Retinal pigment epithelial cell (primary cell): ENCODE data around the gene USP48.
"Not testable (repeated sequence)": the region's sequence is repeated elsewhere in the genome, so short reads cannot be mapped to it uniquely, and the experiment has no call there.

Source experiments
- DNase-seq: peaks from one replicate; pipeline ENCODE4 v3.0.0-alpha.2; 2010; ENCODE audit warnings: low read depth
- H3K4me3 ChIP-seq: 2 replicates; pipeline ENCODE4 v1.5.1; 2011; ENCODE audit warnings: mild to moderate bottlenecking, low read length, control low read depth, moderate library complexity
- CTCF ChIP-seq: conservative IDR thresholded peaks from 2 replicates; pipeline ENCODE4 v1.5.1; 2011; ENCODE audit warnings: low read depth, low read length, control low read depth, inconsistent platforms

Gene USP48

DNA sequence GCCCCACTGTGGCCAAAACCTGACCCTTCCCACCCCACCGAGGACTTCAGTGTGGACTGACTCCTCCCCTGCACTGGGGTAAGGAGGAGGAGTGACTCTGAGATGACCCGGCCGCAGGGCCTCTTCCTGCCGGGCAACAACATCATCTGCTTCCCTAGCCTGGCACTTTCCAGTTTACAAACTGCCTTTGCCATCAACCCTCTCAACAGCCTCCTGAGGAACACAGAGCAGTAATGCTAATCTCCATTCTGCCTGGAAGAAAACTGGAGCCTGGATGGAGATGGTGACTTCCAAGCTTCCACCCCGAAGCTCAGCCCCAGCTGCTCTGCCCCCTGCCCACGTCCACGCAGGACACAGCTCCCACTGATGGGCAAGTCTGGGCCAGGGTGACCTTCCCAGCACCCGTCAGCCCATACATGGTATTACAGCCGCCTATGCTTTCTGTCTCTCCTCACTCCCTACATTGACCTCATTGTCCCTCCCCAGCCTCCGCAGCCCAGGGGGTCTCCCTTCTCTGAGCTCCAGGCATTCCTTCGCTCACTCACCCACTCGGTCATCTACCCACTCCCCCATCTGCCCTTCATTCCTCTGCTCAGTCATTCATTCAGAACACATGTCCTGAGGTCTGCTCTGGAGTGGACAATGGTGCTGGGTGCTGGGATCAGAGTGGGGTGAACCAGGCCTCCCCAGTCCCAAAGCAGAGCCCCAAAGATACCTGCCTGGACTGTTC, 148.0 kb downstream of the USP48 start:
- DNase-seq = no peak
- TF ChIP-seq CTCF = no peak
- no peak overlapping the region for H3K4me3 ChIP-seq

- no peak overlapping the region for H3K4me3 ChIP-seq
- no peak for DNase-seq
- TF ChIP-seq CTCF = no peak
Observed at GRCh38 chr1:21633992-21634805, 148.8 kb downstream of the USP48 start.

DNA sequence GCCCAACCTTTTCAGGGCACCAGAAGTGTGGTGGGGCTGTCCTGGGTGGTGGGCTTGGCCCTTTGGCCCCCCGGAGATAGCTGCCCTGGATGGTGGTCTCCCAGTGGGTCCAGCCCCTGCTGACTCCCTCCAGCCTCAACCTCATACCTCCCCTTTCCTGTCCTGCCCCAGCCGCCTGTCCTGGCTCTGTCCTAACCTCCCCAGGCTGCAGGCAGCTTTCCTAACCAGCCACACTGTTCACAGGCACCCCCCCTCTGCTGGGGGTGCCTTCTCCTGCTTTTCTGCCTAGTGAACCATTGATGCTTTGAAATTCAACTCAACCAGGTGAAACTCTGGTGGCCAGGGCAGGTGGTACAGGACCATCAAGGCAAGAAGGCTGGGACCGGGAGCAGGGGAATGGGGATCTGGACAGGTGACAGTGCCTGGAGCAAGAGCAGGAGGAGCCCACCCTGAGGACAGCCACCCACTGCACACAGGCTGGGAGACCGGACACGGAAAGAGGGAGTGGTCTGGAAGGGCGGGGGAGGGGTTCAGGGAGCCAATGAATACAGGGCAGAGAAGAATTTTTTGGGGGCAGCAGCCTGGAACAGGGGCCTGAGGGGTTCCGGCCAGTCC, 149.7 kb downstream of the USP48 start:
- no peak for TF ChIP-seq CTCF
- DNase-seq = no peak
- no peak overlapping the region for H3K4me3 ChIP-seq

- no peak overlapping the region for H3K4me3 ChIP-seq
- no peak for DNase-seq
- TF ChIP-seq CTCF = no peak
Observed at GRCh38 chr1:21631944-21632887, 150.7 kb downstream of the USP48 start.

GRCh38 chr1:21631590-21631943, 151.4 kb downstream of the USP48 start:
- H3K4me3 ChIP-seq, DNase-seq: not testable (repeated sequence)

GRCh38 chr1:21630571-21631343, 152.2 kb downstream of the USP48 start:
- H3K4me3 ChIP-seq = no peak overlapping the region
- no peak for DNase-seq
- no peak for TF ChIP-seq CTCF
